HG03342 (cell line): ENCODE results near the gene OR52E1.
"Not testable (repeated sequence)": the region's sequence is repeated elsewhere in the genome, so short reads cannot be mapped to it uniquely, and the experiment has no call there.

Experiments used
- ATAC-seq: cut with Tn5 transposase; IDR thresholded peaks from one replicate; pipeline ENCODE4 v1.9.1; 2021; ENCODE audit warnings: mild to moderate bottlenecking, moderate library complexity; ENCODE audit not compliant: unreplicated experiment

Gene OR52E1

DNA sequence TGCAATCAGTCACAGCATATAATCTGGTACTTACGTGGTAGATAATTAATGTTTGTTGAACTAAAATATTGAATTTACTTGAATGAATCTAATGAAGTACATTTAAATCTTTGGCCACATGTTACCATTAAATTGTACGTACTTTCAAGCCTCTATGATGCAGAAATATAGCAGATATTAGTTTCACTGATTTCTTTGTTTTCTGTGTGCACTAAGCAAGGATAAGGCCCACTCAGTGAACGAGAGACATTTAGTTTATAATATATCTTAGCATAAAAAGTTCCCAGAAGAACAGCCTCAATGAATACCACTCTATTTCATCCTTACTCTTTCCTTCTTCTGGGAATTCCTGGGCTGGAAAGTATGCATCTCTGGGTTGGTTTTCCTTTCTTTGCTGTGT, at the start of gene OR52E1:
Gene OR52E1 (plus strand): TSS at position 301 of the 400 bp plus-strand sequence.
- no peak for ATAC-seq

GRCh38 chr11:5021996-5022395, 47.4 kb upstream of the OR52E1 start:
- no peak for ATAC-seq

- ATAC-seq: no peak
These were observed 32.7 kb upstream of the OR52E1 start for GRCh38 chr11:5036669-5037068.

DNA sequence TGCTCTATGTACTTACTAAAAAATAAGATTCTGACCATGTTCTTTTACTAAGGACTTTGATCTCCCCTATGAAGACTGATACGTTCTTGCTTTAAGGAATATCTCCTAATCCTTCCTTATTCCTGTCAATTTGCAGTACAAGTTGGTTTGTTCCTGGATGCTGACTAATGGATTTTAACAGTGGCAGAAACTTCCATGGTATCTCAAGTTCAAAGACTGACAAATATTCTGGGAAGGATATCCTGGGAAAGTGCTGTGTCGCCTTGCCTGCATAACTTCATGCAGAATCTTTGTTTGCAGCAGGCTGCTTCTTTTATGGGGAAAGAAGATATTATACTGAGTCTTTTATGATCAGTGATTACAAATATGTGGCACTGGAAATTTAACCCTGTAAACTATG, 31.4 kb upstream of the OR52E1 start:
- no peak for ATAC-seq

DNA sequence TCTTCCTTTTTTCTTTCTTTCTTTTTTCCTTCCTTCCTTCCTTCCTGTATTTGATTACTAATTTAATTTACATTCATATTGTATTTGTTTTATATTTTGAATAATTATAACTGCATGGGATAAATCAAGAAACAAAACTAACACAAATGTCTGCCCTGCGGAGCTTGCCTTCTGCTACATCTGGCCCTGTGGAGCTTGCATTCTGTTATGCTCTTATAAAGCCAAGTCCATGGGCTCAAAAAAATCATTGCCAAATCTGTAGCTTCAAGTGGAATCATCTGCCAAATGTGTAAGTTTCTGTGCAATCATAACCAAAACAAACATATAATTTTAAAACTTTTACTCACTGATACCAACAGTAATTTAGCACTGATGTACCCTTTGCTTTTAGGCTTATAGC, 31.0 kb upstream of the OR52E1 start:
- ATAC-seq: no peak

- no peak for ATAC-seq
These were observed 28.5 kb upstream of the OR52E1 start for GRCh38 chr11:5040876-5041275.

DNA sequence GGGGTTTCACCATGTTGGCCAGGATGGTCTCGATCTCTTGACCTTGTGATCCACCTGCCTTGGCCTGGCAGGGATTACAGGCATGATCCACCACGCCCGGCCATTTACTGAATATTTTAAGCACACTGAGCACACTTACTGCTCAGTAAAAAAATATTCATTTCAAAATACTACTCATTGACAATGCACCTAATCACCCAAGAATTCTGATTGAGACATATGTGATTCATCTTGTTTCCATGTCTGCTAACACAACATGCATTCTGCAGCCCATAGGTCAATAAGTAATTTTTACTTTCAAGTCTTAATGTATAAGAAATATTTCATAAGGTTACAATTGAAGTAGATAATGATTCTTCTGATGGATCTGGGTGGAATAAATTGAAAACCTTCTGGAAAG, 27.3 kb upstream of the OR52E1 start:
- ATAC-seq: no peak

- no peak for ATAC-seq
These were observed 26.0 kb upstream of the OR52E1 start for GRCh38 chr11:5043380-5043779.

DNA sequence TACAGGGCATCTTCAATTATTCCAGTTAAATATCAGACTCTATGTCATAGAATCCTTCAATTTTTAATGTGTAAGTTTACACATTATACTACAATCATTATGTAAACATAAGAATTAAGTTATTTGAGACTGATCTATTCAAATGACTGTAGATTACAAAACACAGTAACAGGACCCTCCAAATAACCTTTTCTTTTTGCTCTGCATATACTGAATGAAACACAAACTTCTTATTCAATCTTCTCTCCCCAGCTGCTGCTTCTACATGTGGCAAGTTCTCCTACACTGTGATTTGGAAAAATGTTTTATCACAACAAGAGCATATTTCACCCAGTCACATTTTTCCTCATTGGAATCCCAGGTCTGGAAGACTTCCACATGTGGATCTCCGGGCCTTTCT, 23.1 kb upstream of the OR52E1 start, which contains the start of gene OR52J3:
Gene OR52J3 (plus strand): TSS at position 301 of the 400 bp plus-strand sequence. CDS start 0 bp downstream, at position 301.
- no peak for ATAC-seq

DNA sequence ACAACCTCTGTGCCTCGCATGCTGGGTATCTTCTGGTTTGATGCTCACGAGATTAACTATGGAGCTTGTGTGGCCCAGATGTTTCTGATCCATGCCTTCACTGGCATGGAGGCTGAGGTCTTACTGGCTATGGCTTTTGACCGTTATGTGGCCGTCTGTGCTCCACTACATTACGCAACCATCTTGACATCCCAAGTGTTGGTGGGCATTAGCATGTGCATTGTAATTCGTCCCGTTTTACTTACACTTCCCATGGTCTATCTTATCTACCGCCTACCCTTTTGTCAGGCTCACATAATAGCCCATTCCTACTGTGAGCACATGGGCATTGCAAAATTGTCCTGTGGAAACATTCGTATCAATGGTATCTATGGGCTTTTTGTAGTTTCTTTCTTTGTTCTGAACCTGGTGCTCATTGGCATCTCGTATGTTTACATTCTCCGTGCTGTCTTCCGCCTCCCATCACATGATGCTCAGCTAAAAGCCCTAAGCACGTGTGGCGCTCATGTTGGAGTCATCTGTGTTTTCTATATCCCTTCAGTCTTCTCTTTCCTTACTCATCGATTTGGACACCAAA, 22.5 kb upstream of the OR52E1 start:
- ATAC-seq: no peak

- not testable (repeated sequence) for ATAC-seq
These were observed 10.7 kb upstream of the OR52E1 start for GRCh38 chr11:5058679-5059078.

DNA sequence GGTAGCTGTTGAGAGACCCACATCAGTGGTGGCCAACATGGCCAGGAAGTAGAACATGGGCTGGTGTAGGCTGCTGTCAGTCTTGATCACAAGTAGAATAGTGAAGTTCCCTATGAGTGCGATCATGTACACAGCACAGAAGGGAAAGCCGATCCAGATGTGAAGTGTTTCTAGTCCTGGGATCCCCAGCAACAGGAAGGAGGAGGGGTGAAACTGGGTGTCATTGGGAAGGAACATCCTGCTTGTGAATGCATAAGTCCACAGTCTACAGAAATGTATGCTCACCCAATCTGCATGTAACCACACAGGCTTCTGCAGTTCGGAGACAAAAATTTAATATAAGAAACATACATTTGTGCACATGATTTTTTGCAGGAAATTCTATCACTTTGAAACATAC, 10.0 kb upstream of the OR52E1 start, which contains the start of gene OR52E2:
Gene OR52E2 (minus strand): TSS at position 237 of the 400 bp plus-strand sequence. CDS start 0 bp downstream, at position 237.
- ATAC-seq: no peak

DNA sequence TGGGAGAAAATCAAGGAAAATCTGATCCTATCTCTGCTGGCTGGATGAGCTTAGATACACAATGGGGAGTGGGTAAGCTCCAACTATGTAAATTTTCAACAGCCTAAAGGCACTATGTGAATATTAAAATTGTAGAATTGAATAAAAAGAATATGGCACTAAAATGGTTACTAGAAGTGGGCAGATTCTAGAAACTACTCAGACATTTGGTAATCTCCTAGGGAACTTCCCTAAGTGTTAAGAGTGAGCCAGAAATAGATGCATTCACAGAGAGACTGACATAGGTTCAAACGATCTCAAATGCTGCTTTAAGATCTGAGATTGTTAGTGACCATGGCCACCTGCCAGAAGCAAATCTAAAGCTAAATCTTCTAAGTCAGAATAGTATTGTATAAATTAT, 4.3 kb upstream of the OR52E1 start:
- no peak for ATAC-seq

DNA sequence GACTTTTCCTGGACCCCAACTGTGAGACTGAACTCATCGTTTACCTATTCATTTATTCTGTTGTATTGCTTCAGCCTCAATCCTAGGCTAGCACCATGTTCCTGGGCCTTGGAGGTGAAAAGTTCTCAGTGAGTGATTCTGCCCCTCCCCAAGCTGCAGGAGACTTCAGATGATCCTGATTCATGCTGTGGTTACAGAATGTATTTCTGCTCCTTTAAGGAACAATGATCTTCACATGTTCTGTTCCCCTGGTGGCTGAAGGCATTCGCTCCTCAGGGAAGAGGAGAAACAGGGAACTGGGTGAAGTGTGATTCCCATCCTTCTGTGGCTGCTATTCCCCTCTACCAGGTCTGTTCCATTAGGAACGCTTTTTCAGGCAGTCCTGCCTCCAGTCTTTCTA, 2.4 kb downstream of the OR52E1 start:
- ATAC-seq: no peak

DNA sequence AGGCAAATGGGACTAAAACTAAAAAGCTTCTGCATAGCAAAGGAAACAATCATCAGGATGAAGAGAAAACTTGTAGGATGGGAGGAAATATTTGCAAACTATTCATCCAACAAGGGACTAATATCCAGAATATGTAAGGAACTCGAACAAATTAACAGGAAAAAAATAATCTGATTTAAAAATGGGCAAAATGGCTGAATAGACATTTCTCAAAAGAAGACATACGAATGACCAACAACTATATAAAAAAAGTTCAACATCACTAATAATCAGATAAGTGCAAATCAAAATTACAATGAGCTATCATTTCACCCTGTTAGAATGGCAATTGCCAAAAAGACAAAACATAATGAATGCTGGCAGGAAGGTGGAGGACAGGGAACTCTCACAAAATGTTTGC, 12.0 kb downstream of the OR52E1 start:
- ATAC-seq: no peak

DNA sequence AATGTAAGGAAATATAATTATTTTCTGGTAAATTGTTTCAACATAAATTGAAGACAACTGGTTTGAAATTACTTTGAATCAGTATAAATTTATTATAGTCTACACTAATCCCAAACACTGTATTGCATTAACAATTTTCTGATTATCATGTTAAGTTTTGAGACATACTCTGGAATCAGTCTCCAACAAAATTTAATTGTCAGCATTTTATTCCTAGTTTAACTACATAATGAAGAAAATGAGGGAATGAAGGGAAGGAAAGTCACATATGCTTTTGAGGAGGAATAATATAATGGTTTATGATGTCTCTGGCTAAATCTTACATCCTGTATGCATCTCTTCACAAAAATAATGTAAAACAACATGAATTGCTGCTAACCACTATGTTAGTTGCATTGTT, 14.2 kb downstream of the OR52E1 start:
- no peak for ATAC-seq

GRCh38 chr11:5088556-5088955, 19.2 kb downstream of the OR52E1 start:
- no peak for ATAC-seq

DNA sequence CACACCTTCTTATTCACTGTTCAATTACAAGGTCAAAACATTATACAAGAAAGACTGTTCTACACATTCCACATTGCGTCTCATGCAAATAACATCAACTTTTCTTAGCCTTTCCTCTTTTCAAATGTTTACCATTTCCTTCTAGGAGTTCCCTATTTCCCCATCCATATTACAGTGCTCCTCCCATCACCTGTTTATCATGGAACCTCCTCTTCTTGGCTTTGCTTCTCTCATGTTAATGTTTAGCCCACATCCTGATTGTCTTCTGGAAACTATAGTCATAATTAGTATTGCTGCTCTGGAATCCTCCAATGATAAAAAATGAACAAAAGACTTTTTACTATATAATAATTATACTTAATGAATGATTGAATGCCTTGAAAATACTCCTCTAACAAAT, 21.3 kb downstream of the OR52E1 start:
- no peak for ATAC-seq

DNA sequence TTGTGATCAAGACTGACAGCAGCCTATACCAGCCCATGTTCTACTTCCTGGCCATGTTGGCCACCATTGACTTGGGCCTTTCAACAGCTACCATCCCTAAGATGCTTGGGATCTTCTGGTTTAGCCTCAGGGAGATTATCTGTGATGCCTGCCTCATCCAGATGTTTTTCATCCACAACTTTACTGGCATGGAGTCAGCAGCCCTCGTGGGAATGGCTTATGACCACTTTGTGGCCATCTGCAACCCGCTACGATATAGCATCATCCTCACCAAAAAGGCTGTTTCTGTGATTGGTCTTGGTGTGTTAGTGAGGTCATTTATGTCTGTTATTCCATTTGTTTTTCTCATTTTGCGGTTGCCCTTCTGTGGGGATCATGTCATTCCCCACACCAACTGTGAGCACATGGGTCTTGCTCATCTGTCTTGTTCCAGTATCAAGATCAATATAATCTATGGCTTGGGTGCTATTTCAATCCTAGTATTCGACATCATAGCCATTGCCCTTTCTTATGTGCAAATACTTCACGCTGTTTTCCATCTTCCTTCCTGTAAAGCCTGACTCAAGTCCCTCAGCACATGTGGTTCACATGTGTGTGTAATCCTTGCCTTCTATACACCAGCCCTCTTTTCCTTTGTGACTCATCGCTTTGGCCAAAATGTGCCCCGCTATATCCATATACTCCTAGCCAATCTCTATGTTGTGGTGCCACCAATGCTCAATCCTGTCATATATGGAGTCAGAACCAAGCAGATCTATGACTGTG, 23.6 kb downstream of the OR52E1 start:
- no peak for ATAC-seq

DNA sequence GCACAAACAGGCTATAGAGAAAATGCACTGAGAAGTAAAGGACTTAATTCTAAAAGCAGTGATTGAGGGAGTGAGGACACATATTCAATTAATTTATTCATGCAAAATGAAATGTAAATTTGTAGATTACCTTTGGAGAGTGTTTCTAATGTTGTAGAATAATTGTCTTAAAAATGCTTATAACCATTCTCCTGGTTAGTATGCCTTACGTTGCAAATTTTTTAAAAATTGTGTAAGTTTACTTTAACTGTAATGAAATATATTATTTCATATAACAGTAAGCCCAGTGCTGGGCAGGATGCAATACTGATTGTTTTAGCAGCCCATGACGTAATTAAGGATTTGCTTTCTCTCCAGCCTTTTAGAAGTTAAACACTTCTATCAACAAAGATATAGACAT, 26.6 kb downstream of the OR52E1 start:
- ATAC-seq: no peak

DNA sequence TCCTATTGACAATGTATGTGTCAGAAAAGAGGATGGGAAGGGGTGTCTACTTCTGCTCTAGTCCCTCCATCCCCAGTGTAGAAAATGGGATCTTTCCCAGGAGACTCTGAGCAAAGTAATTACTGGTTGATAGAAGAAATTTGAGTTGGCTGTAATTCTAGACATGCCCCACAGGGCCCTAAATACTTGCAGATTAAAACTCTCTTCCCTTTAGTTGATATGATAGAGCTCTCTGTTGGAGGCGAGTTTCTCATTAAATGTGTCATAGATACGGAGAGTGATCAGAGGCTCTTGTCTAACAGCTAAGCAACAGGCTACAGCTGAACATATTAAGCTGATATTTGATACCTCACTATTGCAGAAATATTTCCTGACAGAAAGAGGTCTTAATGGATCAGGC, 32.9 kb downstream of the OR52E1 start:
- no peak for ATAC-seq

GRCh38 chr11:5103066-5103465, 33.7 kb downstream of the OR52E1 start:
- ATAC-seq: no peak

DNA sequence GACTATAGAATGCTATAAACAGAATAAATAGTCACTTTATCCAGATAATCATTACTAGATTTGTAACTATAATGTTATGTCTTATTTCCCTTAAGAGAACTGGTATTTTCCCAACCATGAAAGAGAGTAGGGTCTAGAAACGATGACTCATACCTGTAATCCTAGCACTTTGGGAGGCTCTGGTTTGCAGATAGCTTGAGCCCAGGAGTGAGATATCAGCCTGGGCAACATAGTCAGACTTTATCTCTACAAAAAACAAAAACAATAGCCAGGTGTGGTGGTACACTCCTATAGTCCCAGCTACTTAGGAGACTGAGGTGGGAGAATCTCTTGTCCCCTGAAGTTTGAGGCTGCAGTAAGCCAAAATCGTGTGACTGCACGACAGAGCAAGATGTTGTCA, 37.9 kb downstream of the OR52E1 start:
- no peak for ATAC-seq
